Measurements from ENCODE around the gene CCDC92B. TPM values are rescaled to one million over a fixed set of nuclear protein-coding genes. Genes with fewer than 3 reads are reported as not detected.

The CCDC92B gene
- total and polyA plus RNA-seq, 10 of the 15 experiments (the other 5 are each of a cell fraction or from before 2014, with no cell fraction given), result not detected

GRCh38 chr17:2731807-2732206 lies 17.6 kb downstream of the CCDC92B start:
- intact Hi-C loops (cut with micrococcal nuclease; ENCODE audit: unreplicated experiment), result no loop called here
- Histone ChIP-seq H3K4me1 (ENCODE audit: control insufficient read depth, insufficient read depth, low read length) (no peaks in the 10 kb centered on the region), H3K27ac (ENCODE audit: control insufficient read depth, insufficient read depth) (no peak overlapping the region), H3K4me2 (ENCODE audit: control insufficient read depth, insufficient read depth) (no peak overlapping the region), H3K4me3 (no peak overlapping the region), H2AFZ (ENCODE audit: control insufficient read depth, low read depth, low read length) (no peak overlapping the region), H3K9me3 (replicated peaks; ENCODE audit: control insufficient read depth, insufficient read depth, low read length) (no peaks in the 10 kb centered on the region), H3K36me3 (ENCODE audit: control insufficient read depth in 2 of 2, insufficient read depth in 2 of 2, low read length in 1 of 2) (no peaks in the 10 kb centered on the region), H3K27me3 (replicated peaks in 1 of 2; ENCODE audit: control insufficient read depth in 2 of 2, insufficient read depth in 2 of 2, low read length in 1 of 2) (no peaks in the 10 kb centered on the region), H3K9ac (ENCODE audit: control insufficient read depth, insufficient read depth, low read length) (no peak overlapping the region), H3K79me2 (ENCODE audit: control insufficient read depth, insufficient read depth, low read length) (no peaks in the 10 kb centered on the region), H4K20me1 (ENCODE audit: control insufficient read depth, insufficient read depth) (no peaks in the 10 kb centered on the region)
- ChIA-PET POLR2A (no interaction called here), CTCF (no interaction called here), SMC1A (ENCODE audit: uncharacterized antibody, unreplicated experiment) (no interaction called here), RAD21 (ENCODE audit: unreplicated experiment) (no interaction called here)
- in situ Hi-C loops (cut with MboI), result no loop called here
- BruUV-seq (replicated peaks), result no TSS peak
- no peak for ATAC-seq
- WGBS (ENCODE audit: insufficient coverage, insufficient replicate concordance, low lambda C conversion rate, missing lambda C conversion rate), result 46% methylated on average over 9 of the region's 10 CpGs
- no peak for FAIRE-seq
- no peak for DNase-seq (ENCODE audit: low read depth, low spot score)
- TF ChIP-seq NFXL1 (IDR thresholded peaks at IDR 0.05; ENCODE audit: borderline replicate concordance), result no peak
- no peak for TF ChIP-seq TCF12 (IDR thresholded peaks at IDR 0.05; ENCODE audit: low read depth, low read length)
- no peak for TF ChIP-seq BRCA1 (IDR thresholded peaks at IDR 0.05; ENCODE audit: low read depth, low read length)
- no peak for TF ChIP-seq FOXM1 (IDR thresholded peaks at IDR 0.05; ENCODE audit: low read depth, low read length)
- no peak for TF ChIP-seq SMAD1 (IDR thresholded peaks at IDR 0.05; ENCODE audit: low read depth, partially characterized antibody)
- no peak for TF ChIP-seq RELB (IDR thresholded peaks at IDR 0.05; ENCODE audit: low read depth)
- TF ChIP-seq, protein P1, sequence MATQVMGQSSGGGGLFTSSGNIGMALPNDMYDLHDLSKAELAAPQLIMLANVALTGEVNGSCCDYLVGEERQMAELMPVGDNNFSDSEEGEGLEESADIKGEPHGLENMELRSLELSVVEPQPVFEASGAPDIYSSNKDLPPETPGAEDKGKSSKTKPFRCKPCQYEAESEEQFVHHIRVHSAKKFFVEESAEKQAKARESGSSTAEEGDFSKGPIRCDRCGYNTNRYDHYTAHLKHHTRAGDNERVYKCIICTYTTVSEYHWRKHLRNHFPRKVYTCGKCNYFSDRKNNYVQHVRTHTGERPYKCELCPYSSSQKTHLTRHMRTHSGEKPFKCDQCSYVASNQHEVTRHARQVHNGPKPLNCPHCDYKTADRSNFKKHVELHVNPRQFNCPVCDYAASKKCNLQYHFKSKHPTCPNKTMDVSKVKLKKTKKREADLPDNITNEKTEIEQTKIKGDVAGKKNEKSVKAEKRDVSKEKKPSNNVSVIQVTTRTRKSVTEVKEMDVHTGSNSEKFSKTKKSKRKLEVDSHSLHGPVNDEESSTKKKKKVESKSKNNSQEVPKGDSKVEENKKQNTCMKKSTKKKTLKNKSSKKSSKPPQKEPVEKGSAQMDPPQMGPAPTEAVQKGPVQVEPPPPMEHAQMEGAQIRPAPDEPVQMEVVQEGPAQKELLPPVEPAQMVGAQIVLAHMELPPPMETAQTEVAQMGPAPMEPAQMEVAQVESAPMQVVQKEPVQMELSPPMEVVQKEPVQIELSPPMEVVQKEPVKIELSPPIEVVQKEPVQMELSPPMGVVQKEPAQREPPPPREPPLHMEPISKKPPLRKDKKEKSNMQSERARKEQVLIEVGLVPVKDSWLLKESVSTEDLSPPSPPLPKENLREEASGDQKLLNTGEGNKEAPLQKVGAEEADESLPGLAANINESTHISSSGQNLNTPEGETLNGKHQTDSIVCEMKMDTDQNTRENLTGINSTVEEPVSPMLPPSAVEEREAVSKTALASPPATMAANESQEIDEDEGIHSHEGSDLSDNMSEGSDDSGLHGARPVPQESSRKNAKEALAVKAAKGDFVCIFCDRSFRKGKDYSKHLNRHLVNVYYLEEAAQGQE (IDR thresholded peaks at IDR 0.05; ENCODE audit: low read depth, low read length), result no peak
- no peak for TF ChIP-seq TCF7 (IDR thresholded peaks at IDR 0.05; ENCODE audit: borderline replicate concordance)
- no peak for TF ChIP-seq SP1 (IDR thresholded peaks at IDR 0.05; ENCODE audit: low read depth, low read length)
- TF ChIP-seq, protein P2, sequence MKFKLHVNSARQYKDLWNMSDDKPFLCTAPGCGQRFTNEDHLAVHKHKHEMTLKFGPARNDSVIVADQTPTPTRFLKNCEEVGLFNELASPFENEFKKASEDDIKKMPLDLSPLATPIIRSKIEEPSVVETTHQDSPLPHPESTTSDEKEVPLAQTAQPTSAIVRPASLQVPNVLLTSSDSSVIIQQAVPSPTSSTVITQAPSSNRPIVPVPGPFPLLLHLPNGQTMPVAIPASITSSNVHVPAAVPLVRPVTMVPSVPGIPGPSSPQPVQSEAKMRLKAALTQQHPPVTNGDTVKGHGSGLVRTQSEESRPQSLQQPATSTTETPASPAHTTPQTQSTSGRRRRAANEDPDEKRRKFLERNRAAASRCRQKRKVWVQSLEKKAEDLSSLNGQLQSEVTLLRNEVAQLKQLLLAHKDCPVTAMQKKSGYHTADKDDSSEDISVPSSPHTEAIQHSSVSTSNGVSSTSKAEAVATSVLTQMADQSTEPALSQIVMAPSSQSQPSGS (IDR thresholded peaks at IDR 0.05; ENCODE audit: low read length), result no peak
- TF ChIP-seq MYC (IDR thresholded peaks at IDR 0.05; ENCODE audit: insufficient read depth, insufficient read length, insufficient replicate concordance, low read length, severe bottlenecking), result no peak
- no peak for TF ChIP-seq NKRF (conservative IDR thresholded peaks at IDR 0.05)
- TF ChIP-seq, protein P3, sequence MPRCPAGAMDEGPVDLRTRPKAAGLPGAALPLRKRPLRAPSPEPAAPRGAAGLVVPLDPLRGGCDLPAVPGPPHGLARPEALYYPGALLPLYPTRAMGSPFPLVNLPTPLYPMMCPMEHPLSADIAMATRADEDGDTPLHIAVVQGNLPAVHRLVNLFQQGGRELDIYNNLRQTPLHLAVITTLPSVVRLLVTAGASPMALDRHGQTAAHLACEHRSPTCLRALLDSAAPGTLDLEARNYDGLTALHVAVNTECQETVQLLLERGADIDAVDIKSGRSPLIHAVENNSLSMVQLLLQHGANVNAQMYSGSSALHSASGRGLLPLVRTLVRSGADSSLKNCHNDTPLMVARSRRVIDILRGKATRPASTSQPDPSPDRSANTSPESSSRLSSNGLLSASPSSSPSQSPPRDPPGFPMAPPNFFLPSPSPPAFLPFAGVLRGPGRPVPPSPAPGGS (IDR thresholded peaks at IDR 0.05; ENCODE audit: borderline replicate concordance, insufficient read depth, low read depth, low read length, poor library complexity, severe bottlenecking), result no peak
- TF ChIP-seq MEF2A (IDR thresholded peaks at IDR 0.05; ENCODE audit: insufficient read depth, low read depth, low read length), result no peak

Measured in GM12878 (cell line).